OCI-LY7 (cell line): ENCODE measurements around the gene EPHA3. TPM values are rescaled to one million over a fixed set of nuclear protein-coding genes. Genes with fewer than 3 reads are reported as not detected.

Source experiments
- BruUV-seq: library from RNA; stranded (reverse); fragments of 400-500 nt; replicated peaks from 2 replicates; lab custom pipeline; 2021; lab: Mats Ljungman, UMichigan
- CTCF ChIA-PET: fragments of 300-600 bp; sonication (Branson Sonifier 250); formaldehyde crosslinking; loops from one replicate; lab custom pipeline; 2022; ENCODE audit warnings: antibody characterized with exemption; ENCODE audit not compliant: unreplicated experiment; lab: Charles Lee
- POLR2A ChIA-PET: fragments of 300-600 bp; sonication (Branson Sonifier 250); formaldehyde crosslinking; loops from one replicate; lab custom pipeline; 2022; ENCODE audit warnings: antibody characterized with exemption; lab: Charles Lee
- DNase-seq: peaks from one replicate; pipeline ENCODE4 v3.0.0-alpha.2; 2015; ENCODE audit warnings: low spot score
- H2AFZ ChIP-seq: fragments of 200-600 bp; sonication (generic), shearing (Covaris generic); 2 replicates; pipeline ENCODE4 v1.6.1; 2014; ENCODE audit warnings: mild to moderate bottlenecking, antibody characterized with exemption, low read length, moderate library complexity
- H3K27ac ChIP-seq: fragments of 200-600 bp; sonication (generic); 2 replicates; pipeline ENCODE4 v1.5.1; 2014; ENCODE audit warnings: mixed run types, low read depth, mild to moderate bottlenecking, moderate library complexity, low read length, inconsistent platforms; ENCODE audit not compliant: poor library complexity, severe bottlenecking
- H3K36me3 ChIP-seq: fragments of 200-600 bp; sonication (generic); 2 replicates; pipeline ENCODE4 v1.6.1; 2014; ENCODE audit warnings: mild to moderate bottlenecking, antibody characterized with exemption, low read length, moderate library complexity, mixed read lengths; ENCODE audit not compliant: insufficient read depth
- H3K4me1 ChIP-seq: fragments of 200-600 bp; sonication (generic); 2 replicates; pipeline ENCODE4 v1.5.1; 2014; ENCODE audit warnings: mild to moderate bottlenecking, low read length; ENCODE audit not compliant: insufficient read depth, poor library complexity, severe bottlenecking
- H3K4me2 ChIP-seq: fragments of 200-600 bp; sonication (generic); 2 replicates; pipeline ENCODE4 v1.6.1; 2014; ENCODE audit warnings: mild to moderate bottlenecking, low read length
- H3K4me3 ChIP-seq: fragments of 200-600 bp; sonication (generic); 2 replicates; pipeline ENCODE4 v1.5.1; 2014; ENCODE audit warnings: mild to moderate bottlenecking, low read depth, low read length; ENCODE audit not compliant: poor library complexity, severe bottlenecking
- H3K79me2 ChIP-seq: fragments of 200-600 bp; sonication (generic); 2 replicates; pipeline ENCODE4 v1.6.1; 2016; ENCODE audit warnings: low read depth, mild to moderate bottlenecking, low read length, moderate library complexity, mixed read lengths; ENCODE audit not compliant: insufficient read depth
- H3K9me2 ChIP-seq: fragments of 200-600 bp; sonication (generic); 2 replicates; pipeline ENCODE4 v1.6.1; 2016; ENCODE audit warnings: mild to moderate bottlenecking, low read length, mixed read lengths; ENCODE audit not compliant: insufficient read depth
- H3K9me3 ChIP-seq: fragments of 200-600 bp; sonication (generic); 2 replicates; pipeline ENCODE4 v1.6.1; 2014; ENCODE audit warnings: mild to moderate bottlenecking, mixed run types, low read length, mixed read lengths
- H4K20me1 ChIP-seq: fragments of 200-600 bp; sonication (generic); 2 replicates; pipeline ENCODE4 v1.6.1; 2014; ENCODE audit warnings: mild to moderate bottlenecking, antibody characterized with exemption, low read length, moderate library complexity, mixed read lengths; ENCODE audit not compliant: insufficient read depth
- EZH2phosphoT487 ChIP-seq: fragments of 200-600 bp; sonication (generic); IDR thresholded peaks from 2 replicates; pipeline ENCODE4 v1.6.1; 2018; ENCODE audit warnings: low read depth, borderline replicate concordance, mild to moderate bottlenecking, mixed run types, antibody characterized with exemption, low read length, moderate library complexity, mixed read lengths
- intact Hi-C: fragments of 100-400 bp; cut with micrococcal nuclease; formaldehyde crosslinking; loops from one replicate; pipeline ENCODE4 v1.10.0; 2022; ENCODE audit not compliant: unreplicated experiment
- total RNA-seq, 2 experiments: library from RNA; depleted of rRNA in 1 of 2; stranded (reverse); fragments of >200 nt in 1 of 2; shearing (Covaris generic) in 1 of 2; gene quantifications; 2 replicates each; pipeline ENCODE4 v1.2.3, GENCODE V29; 2014 to 2022
- TF ChIP-seq, protein P1 (sequence below): fragments of 200-600 bp; sonication (generic); conservative IDR thresholded peaks from 2 replicates; pipeline ENCODE4 v1.5.1; 2014; ENCODE audit warnings: mild to moderate bottlenecking, antibody characterized with exemption, low read length, moderate library complexity, mixed read lengths

The EPHA3 gene
- total RNA-seq, 2 experiments from 2014 or later = not detected

DNA sequence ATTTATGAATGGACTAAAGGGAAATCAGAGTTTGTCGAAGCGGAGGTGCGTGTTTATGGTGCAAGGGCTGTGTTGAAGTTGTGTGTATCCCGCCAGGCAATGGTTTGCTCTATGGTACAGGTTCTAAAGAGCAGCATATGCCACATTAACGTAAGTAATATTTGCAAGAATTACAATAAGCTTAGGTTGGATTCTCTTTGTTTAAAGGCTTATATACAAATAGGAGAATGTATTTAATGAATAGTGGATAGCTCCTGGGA, 800 bp downstream of the EPHA3 start:
- Histone ChIP-seq H3K4me3 (no peak overlapping the region), H3K36me3 (no peaks in the 10 kb centered on the region), H3K4me1 (no peaks in the 10 kb centered on the region), H3K79me2 (no peaks in the 10 kb centered on the region), H2AFZ (no peak overlapping the region), H4K20me1 (no peaks in the 10 kb centered on the region), H3K9me3 (no peaks in the 10 kb centered on the region), H3K9me2 (no peaks in the 10 kb centered on the region), H3K4me2 (no peak overlapping the region), H3K27ac (no peak overlapping the region)
- intact Hi-C loops = no loop called here
- ChIA-PET POLR2A (no interaction called here), CTCF (no interaction called here)
- no peak for DNase-seq
- TF ChIP-seq, protein P1, sequence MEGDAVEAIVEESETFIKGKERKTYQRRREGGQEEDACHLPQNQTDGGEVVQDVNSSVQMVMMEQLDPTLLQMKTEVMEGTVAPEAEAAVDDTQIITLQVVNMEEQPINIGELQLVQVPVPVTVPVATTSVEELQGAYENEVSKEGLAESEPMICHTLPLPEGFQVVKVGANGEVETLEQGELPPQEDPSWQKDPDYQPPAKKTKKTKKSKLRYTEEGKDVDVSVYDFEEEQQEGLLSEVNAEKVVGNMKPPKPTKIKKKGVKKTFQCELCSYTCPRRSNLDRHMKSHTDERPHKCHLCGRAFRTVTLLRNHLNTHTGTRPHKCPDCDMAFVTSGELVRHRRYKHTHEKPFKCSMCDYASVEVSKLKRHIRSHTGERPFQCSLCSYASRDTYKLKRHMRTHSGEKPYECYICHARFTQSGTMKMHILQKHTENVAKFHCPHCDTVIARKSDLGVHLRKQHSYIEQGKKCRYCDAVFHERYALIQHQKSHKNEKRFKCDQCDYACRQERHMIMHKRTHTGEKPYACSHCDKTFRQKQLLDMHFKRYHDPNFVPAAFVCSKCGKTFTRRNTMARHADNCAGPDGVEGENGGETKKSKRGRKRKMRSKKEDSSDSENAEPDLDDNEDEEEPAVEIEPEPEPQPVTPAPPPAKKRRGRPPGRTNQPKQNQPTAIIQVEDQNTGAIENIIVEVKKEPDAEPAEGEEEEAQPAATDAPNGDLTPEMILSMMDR = no peak
- TF ChIP-seq EZH2phosphoT487 = no peak
- BruUV-seq = no TSS peak

DNA sequence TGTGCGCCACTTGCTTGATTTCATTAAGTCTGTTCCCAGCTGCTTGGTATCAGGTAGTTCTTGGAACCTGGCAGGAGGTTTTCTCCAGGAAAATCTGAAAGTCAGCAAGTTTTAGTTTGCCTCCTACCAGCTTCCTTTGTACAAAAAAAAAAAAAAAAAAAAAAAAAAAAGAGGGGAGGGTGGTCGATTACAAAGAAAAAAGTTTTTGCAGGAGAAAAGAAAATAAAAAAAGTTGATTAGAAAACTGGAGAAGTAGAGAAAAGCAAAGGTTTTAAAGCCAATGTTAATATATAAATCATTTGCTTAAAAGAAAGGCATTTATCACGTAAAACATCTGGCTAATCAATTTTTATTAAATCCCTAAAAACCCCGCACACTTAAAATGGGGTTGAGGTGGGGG, 5.9 kb downstream of the EPHA3 start:
- no peaks in the 10 kb centered on the region for H4K20me1 ChIP-seq
- CTCF ChIA-PET = no interaction called here
- no peaks in the 10 kb centered on the region for H3K9me3 ChIP-seq
- TF ChIP-seq EZH2phosphoT487 = no peak
- TF ChIP-seq, protein P1 = no peak
- intact Hi-C loops = no loop called here
- H3K4me1 ChIP-seq = no peaks in the 10 kb centered on the region
- no peak overlapping the region for H3K4me3 ChIP-seq
- BruUV-seq = no TSS peak
- no peak for DNase-seq
- no peaks in the 10 kb centered on the region for H3K36me3 ChIP-seq
- POLR2A ChIA-PET = no interaction called here
- H2AFZ ChIP-seq = no peak overlapping the region
- no peaks in the 10 kb centered on the region for H3K79me2 ChIP-seq
- H3K27ac ChIP-seq = no peak overlapping the region
- H3K9me2 ChIP-seq = no peaks in the 10 kb centered on the region
- no peak overlapping the region for H3K4me2 ChIP-seq

DNA sequence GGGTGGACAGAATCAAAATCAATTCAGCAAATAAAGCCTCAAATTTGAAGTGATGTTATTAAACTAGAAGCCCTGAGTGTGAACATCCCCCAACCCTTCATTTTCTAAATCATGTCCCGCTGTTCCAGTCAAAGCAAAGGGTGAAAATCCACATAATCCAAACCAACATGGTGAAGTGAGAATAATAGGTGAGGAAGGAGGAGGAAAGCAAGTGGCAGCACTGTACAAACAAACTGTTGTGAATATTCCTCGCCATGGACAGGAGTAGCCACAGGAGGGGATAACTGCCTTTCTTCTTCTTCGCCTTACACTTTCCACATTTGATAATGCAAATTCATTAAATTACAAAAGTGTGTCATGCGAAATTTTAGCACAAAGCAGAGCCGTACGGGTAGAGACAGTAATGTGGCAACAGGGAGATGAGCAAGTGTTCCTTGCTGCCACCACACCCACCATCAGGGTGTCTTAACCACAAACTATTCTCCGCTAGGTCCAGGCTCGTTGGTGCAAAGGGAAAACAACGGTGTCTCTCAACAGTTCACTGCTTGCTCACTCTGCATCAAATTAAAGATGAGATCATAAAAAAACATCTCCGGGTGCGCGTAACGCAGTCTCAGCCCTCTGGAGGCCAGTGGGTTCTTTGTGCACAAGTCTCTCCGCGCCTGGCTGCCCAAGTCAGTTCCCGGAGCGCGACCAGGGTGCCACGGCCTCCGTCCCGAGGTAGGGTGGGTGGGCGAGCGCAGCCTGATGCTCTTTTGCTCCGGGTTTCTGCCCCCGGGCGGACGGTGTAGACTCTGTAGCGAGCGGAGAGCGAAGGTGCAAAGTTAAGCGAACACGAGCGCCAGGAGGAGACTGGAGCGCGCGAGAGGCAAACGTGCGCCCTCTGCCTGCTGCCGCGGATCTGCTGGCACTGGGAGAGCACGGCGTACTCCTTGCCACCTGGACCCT, 6.7 kb downstream of the EPHA3 start:
- DNase-seq = no peak
- ChIA-PET POLR2A (no interaction called here), CTCF (no interaction called here)
- Histone ChIP-seq H3K4me3 (no peak overlapping the region), H3K4me2 (no peak overlapping the region), H3K36me3 (no peaks in the 10 kb centered on the region), H3K9me3 (no peaks in the 10 kb centered on the region), H3K79me2 (no peaks in the 10 kb centered on the region), H3K4me1 (no peaks in the 10 kb centered on the region), H3K9me2 (no peaks in the 10 kb centered on the region), H3K27ac (no peak overlapping the region), H2AFZ (no peak overlapping the region), H4K20me1 (no peaks in the 10 kb centered on the region)
- no peak for TF ChIP-seq EZH2phosphoT487
- TF ChIP-seq, protein P1 = no peak
- intact Hi-C loops = no loop called here
- no TSS peak for BruUV-seq
